ENCODE data around the gene LRCH2.

Gene LRCH2

DNA sequence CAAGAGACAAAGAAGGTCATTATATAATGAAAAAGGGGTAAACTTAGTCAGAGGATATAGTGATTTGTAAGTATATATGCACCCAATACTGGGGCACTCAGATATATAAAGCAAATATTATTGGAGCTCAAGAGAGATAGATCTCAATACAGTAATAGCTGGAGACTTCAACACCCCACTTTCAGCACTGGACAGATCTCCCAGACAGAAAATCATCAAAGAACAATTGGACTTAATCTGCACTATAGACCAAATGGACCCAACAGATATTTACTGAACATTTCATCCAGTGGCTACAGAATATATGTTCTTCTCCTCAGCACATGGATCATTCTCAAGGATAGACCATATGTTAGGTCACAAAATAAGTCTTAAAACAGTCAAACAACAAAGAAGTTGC lies 91.8 kb downstream of the LRCH2 start:
- Histone ChIP-seq H3K27me3 (replicated peaks; ENCODE audit: control insufficient read depth, insufficient read depth, low read length) (no peaks in the 10 kb centered on the region), H3K36me3 (ENCODE audit: control insufficient read depth, insufficient read depth, low read length) (no peaks in the 10 kb centered on the region), H3K4me3 (replicated peaks; ENCODE audit: low read depth, low read length) (no peak overlapping the region)
- DNase-seq (ENCODE audit: extremely low read depth, insufficient read length) = no peak
- TF ChIP-seq, protein P1, sequence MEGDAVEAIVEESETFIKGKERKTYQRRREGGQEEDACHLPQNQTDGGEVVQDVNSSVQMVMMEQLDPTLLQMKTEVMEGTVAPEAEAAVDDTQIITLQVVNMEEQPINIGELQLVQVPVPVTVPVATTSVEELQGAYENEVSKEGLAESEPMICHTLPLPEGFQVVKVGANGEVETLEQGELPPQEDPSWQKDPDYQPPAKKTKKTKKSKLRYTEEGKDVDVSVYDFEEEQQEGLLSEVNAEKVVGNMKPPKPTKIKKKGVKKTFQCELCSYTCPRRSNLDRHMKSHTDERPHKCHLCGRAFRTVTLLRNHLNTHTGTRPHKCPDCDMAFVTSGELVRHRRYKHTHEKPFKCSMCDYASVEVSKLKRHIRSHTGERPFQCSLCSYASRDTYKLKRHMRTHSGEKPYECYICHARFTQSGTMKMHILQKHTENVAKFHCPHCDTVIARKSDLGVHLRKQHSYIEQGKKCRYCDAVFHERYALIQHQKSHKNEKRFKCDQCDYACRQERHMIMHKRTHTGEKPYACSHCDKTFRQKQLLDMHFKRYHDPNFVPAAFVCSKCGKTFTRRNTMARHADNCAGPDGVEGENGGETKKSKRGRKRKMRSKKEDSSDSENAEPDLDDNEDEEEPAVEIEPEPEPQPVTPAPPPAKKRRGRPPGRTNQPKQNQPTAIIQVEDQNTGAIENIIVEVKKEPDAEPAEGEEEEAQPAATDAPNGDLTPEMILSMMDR (IDR thresholded peaks at IDR 0.05; ENCODE audit: insufficient read depth, low read length, poor library complexity, severe bottlenecking) = no peak

DNA sequence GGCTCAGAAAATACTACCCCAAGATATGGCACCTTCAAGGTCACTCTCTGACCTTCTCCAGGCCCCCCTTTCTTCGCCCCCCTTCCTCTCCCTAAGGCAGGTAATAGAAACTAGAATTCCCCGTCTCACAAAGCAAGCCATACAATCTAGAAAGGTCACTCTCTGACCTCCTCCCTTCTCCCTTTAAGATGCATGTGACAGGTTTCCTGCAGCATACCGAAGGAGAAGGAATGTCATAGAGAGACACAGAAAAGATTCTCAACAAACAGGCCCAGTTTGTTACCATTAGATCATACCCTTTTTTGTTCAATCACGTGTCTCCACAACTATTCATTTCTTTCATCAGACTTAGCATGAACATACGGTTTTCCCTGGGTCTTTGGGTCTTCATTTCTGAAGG lies 95.9 kb downstream of the LRCH2 start:
- no peaks in the 10 kb centered on the region for H3K27me3 ChIP-seq (replicated peaks; ENCODE audit: control insufficient read depth, insufficient read depth, low read length)
- DNase-seq (ENCODE audit: extremely low read depth, insufficient read length) = no peak
- TF ChIP-seq, protein P1 (IDR thresholded peaks at IDR 0.05; ENCODE audit: insufficient read depth, low read length, poor library complexity, severe bottlenecking) = no peak

DNA sequence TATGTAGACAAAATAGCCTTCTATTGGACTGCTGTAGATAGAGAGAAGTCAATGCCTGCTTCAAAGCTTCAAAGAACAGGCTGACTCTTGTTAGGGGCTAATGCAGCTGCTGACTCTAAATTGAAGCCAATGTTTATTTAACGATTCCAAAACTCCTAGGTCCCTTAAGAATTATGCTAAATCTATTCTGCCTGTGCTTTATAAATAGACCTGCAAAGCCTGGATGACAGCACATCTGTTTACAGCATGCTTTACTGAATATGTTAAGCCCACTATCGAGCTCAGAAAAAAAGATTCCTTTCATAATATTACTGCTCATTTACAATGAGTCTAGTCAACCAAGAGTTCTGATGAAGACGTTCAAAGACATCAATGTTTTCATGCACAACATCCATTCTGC lies 99.5 kb downstream of the LRCH2 start:
- Histone ChIP-seq H3K36me3 (ENCODE audit: control insufficient read depth, insufficient read depth, low read length) (no peaks in the 10 kb centered on the region), H3K4me3 (replicated peaks; ENCODE audit: low read depth, low read length) (no peak overlapping the region), H3K27me3 (replicated peaks; ENCODE audit: control insufficient read depth, insufficient read depth, low read length) (no peaks in the 10 kb centered on the region)
- TF ChIP-seq, protein P1 (IDR thresholded peaks at IDR 0.05; ENCODE audit: insufficient read depth, low read length, poor library complexity, severe bottlenecking) = no peak
- no peak for DNase-seq (ENCODE audit: extremely low read depth, insufficient read length)

More for the DNA sequence above, 95.9 kb downstream of the LRCH2 start:
- H3K36me3 ChIP-seq (ENCODE audit: control insufficient read depth, insufficient read depth, low read length) = no peaks in the 10 kb centered on the region
- no peak overlapping the region for H3K4me3 ChIP-seq (replicated peaks; ENCODE audit: low read depth, low read length)

DNA sequence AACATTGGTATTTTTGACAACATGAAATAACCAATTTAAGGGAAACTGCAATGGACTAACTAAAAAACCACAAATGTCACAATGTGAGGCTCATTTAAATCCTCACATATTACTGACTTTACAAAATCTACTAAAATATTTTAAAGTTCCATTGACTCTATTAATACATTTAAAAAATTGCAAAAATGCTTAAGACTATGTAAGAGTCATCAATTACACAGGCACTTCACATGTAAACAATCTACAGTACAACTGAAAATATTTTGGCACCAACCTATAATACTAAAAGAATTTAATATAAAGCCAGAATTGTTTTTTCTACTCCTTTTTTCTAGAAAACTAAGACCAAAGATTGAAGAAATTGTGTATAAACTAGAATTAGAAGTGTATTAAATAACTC lies 121.5 kb downstream of the LRCH2 start:
- H3K4me3 ChIP-seq (replicated peaks; ENCODE audit: low read depth, low read length) = no peak overlapping the region
- DNase-seq (ENCODE audit: extremely low read depth, insufficient read length) = no peak
- TF ChIP-seq, protein P1 (IDR thresholded peaks at IDR 0.05; ENCODE audit: insufficient read depth, low read length, poor library complexity, severe bottlenecking) = no peak
- H3K36me3 ChIP-seq (ENCODE audit: control insufficient read depth, insufficient read depth, low read length) = no peaks in the 10 kb centered on the region
- no peaks in the 10 kb centered on the region for H3K27me3 ChIP-seq (replicated peaks; ENCODE audit: control insufficient read depth, insufficient read depth, low read length)

DNA sequence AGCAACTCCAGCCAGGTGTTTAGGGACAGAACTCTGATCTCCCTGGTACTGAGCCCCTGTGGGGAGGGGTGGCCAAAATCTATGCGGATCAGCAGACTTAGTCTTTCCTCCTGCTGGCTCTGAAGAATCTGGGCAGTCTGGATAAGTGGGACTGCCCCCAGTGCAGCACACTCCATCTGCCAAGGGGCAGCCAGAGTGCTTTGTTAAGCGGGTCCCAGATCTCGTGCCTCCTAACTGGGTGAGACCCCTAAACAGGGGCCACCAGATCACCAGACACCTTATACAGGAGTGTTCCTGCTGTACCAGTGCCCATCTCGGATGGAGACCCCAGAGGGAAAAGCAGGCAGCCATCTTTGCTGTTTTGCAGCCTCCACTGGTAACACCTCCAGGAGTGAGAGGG lies 135.0 kb downstream of the LRCH2 start:
- H3K27me3 ChIP-seq (replicated peaks; ENCODE audit: control insufficient read depth, insufficient read depth, low read length) = no peaks in the 10 kb centered on the region
- no peak for DNase-seq (ENCODE audit: extremely low read depth, insufficient read length)
- TF ChIP-seq, protein P1 (IDR thresholded peaks at IDR 0.05; ENCODE audit: insufficient read depth, low read length, poor library complexity, severe bottlenecking) = no peak
- H3K4me3 ChIP-seq (replicated peaks; ENCODE audit: low read depth, low read length) = no peak overlapping the region
- no peaks in the 10 kb centered on the region for H3K36me3 ChIP-seq (ENCODE audit: control insufficient read depth, insufficient read depth, low read length)

DNA sequence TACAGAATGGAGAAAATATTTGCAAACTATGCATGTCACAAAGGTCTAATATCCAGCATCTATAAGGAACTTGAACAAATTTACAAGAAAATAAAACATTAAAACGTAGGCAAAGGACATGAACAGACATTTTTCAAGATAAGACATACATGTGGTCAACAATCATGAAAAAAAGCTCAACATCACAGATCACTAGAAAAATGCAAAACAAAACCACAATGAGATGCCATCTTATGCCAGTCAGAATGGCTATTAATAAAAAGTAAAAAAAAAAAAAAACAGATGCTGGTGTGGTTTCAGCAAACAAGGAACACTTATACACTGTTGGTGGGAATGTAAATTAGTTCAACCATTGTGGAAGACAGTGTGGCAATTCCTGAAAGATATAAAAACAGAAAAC lies 140.7 kb downstream of the LRCH2 start:
- TF ChIP-seq, protein P1 (IDR thresholded peaks at IDR 0.05; ENCODE audit: insufficient read depth, low read length, poor library complexity, severe bottlenecking) = no peak
- Histone ChIP-seq H3K27me3 (replicated peaks; ENCODE audit: control insufficient read depth, insufficient read depth, low read length) (no peaks in the 10 kb centered on the region), H3K36me3 (ENCODE audit: control insufficient read depth, insufficient read depth, low read length) (no peaks in the 10 kb centered on the region), H3K4me3 (replicated peaks; ENCODE audit: low read depth, low read length) (no peak overlapping the region)
- DNase-seq (ENCODE audit: extremely low read depth, insufficient read length) = no peak

Measured in GM06990 (cell line).